ENCODE measurements around the gene C14orf132. TPM values are rescaled to one million over a fixed set of nuclear protein-coding genes. Genes with fewer than 3 reads are reported as not detected.
A peak's percentile ranks its signal among the peaks of the same experiment; 100 is the strongest.

C14orf132 gene
- polyA plus RNA-seq, 3 donors = not detected

- H3K27ac ChIP-seq (ENCODE audit: low read depth in 1 of 2, low read length in 2 of 2) = no peak overlapping the region
- no peaks in the 10 kb centered on the region for H3K79me2 ChIP-seq (ENCODE audit: insufficient read depth, low read length)
- no peak for DNase-seq
- Mint-ChIP-seq H3K36me3 (no peaks in the 10 kb centered on the region), H3K9me3 (peaks cover 0 to 9% (median 3%) of the 10 kb centered on the region in 7 donors), H3K27me3 (ENCODE audit: low read depth in 3 of 3) (peaks cover 54 to 61% (median 58%) of the 10 kb centered on the region in 3 donors), H3K4me3 (peak overlapping the region; percentile 48 to 74), H3K27ac (no peak overlapping the region), H3K4me1 (peaks cover 8% of the 10 kb centered on the region)
- no peak overlapping the region for H2AFZ ChIP-seq (ENCODE audit: insufficient read depth, low read depth, low read length, poor library complexity, severe bottlenecking)
- H3K36me3 ChIP-seq (replicated peaks in 1 of 2; ENCODE audit: control insufficient read depth in 1 of 2, insufficient read depth in 2 of 2, low read length in 2 of 2) = no peaks in the 10 kb centered on the region
- H3K4me1 ChIP-seq (ENCODE audit: control insufficient read depth in 1 of 2, insufficient read depth in 2 of 2, low read length in 2 of 2) = no peaks in the 10 kb centered on the region
- no peak for TF ChIP-seq CTCF (IDR thresholded peaks at IDR 0.05)
- H4K20me1 ChIP-seq (ENCODE audit: insufficient read depth, low read length) = no peaks in the 10 kb centered on the region
- peaks cover 0 to 4% of the 10 kb centered on the region in 2 donors for H3K9me3 ChIP-seq (replicated peaks in 1 of 2; ENCODE audit: control insufficient read depth in 1 of 2, insufficient read depth in 1 of 2, low read length in 2 of 2)
- no peak overlapping the region for H3K9ac ChIP-seq (ENCODE audit: insufficient read depth, low read length, poor library complexity, severe bottlenecking)
- peak overlapping the region; percentile 50 for H3K4me2 ChIP-seq (replicated peaks; ENCODE audit: extremely low read depth, low read length, poor library complexity, severe bottlenecking)
- H3K4me3 ChIP-seq (replicated peaks in 1 of 3; ENCODE audit: low read depth in 2 of 3, low read length in 3 of 3) = no peak overlapping the region
- under 1% methylated on average over 35 of the region's 56 CpGs for WGBS (ENCODE audit: insufficient coverage)
- intact Hi-C loops (cut with micrococcal nuclease) = no loop called here
- peaks cover 40 to 52% of the 10 kb centered on the region in 2 donors for H3K27me3 ChIP-seq (ENCODE audit: control insufficient read depth in 2 of 2, insufficient read depth in 2 of 2, low read length in 2 of 2)
These were observed 610 bp downstream of the C14orf132 start for GRCh38 chr14:96039633-96040311.

GRCh38 chr14:96040828-96041371, 1.7 kb downstream of the C14orf132 start:
- H3K27me3 ChIP-seq (ENCODE audit: control insufficient read depth in 2 of 2, insufficient read depth in 2 of 2, low read length in 2 of 2) = peaks cover 40 to 49% of the 10 kb centered on the region in 2 donors
- no peak overlapping the region for H3K27ac ChIP-seq (ENCODE audit: low read depth in 1 of 2, low read length in 2 of 2)
- H3K27ac Mint-ChIP-seq = no peak overlapping the region
- peaks cover 3 to 4% of the 10 kb centered on the region in 2 donors for H3K9me3 ChIP-seq (replicated peaks in 1 of 2; ENCODE audit: control insufficient read depth in 1 of 2, insufficient read depth in 1 of 2, low read length in 2 of 2)
- H3K4me2 ChIP-seq (replicated peaks; ENCODE audit: extremely low read depth, low read length, poor library complexity, severe bottlenecking) = no peak overlapping the region
- no peak for DNase-seq
- peak overlapping the region in 1 of 2 donors; percentile 51 for H3K4me3 Mint-ChIP-seq
- peaks cover 0 to 13% (median 3%) of the 10 kb centered on the region in 7 donors for H3K9me3 Mint-ChIP-seq
- whole genome bisulfite sequencing (ENCODE audit: insufficient coverage) = 76% methylated on average over 8 of the region's 9 CpGs
- H3K36me3 Mint-ChIP-seq = no peaks in the 10 kb centered on the region
- H3K36me3 ChIP-seq (replicated peaks in 1 of 2; ENCODE audit: control insufficient read depth in 1 of 2, insufficient read depth in 2 of 2, low read length in 2 of 2) = no peaks in the 10 kb centered on the region
- H4K20me1 ChIP-seq (ENCODE audit: insufficient read depth, low read length) = no peaks in the 10 kb centered on the region
- peaks cover 51 to 57% (median 56%) of the 10 kb centered on the region in 3 donors for H3K27me3 Mint-ChIP-seq (ENCODE audit: low read depth in 3 of 3)
- no peak overlapping the region for H3K4me3 ChIP-seq (replicated peaks in 1 of 3; ENCODE audit: low read depth in 2 of 3, low read length in 3 of 3)
- no peak overlapping the region for H3K9ac ChIP-seq (ENCODE audit: insufficient read depth, low read length, poor library complexity, severe bottlenecking)
- H2AFZ ChIP-seq (ENCODE audit: insufficient read depth, low read depth, low read length, poor library complexity, severe bottlenecking) = no peak overlapping the region
- no peaks in the 10 kb centered on the region for H3K4me1 ChIP-seq (ENCODE audit: control insufficient read depth in 1 of 2, insufficient read depth in 2 of 2, low read length in 2 of 2)
- peaks cover 8% of the 10 kb centered on the region for H3K4me1 Mint-ChIP-seq
- H3K79me2 ChIP-seq (ENCODE audit: insufficient read depth, low read length) = no peaks in the 10 kb centered on the region
- intact Hi-C loops (cut with micrococcal nuclease) = no loop called here
- no peak for TF ChIP-seq CTCF (IDR thresholded peaks at IDR 0.05)
